Loucy (cell line): ENCODE results near the gene ASF1B.

Source experiments
- EZH2phosphoT487 ChIP-seq: fragments of 200-600 bp; IDR thresholded peaks from 2 replicates; pipeline ENCODE4 v1.6.1; 2018; ENCODE audit warnings: antibody characterized with exemption, mild to moderate bottlenecking, moderate library complexity, borderline replicate concordance
- TF ChIP-seq, protein P1 (sequence below): fragments of 200-600 bp; sonication (generic); conservative IDR thresholded peaks from 2 replicates; pipeline ENCODE4 v1.5.1; 2014; ENCODE audit warnings: mild to moderate bottlenecking, antibody characterized with exemption, low read length

DNA sequence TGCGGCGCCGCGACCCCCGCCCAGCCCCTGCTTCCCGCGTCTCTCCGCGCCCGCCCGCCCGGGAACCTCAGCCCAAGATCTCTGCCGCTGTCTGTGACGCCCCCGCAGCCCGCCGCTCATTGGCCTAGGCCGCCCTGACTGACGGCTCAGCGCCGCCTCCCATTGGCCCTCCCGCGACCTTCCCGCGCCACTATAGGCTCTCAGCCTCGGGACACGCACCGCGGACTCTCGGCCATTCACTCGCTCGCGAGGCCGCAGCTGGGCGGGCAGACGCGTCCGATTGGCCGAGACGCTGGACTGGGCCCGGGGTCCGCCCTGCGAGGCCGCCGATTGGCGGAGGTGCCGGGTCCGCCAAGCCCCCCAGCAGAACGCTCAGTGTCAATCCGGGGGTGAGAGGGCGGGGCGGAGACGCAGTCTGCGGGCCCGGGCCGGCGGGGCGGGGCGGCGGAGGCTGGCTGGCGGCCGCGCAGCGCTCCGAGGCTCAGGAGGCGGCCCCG is 18.7 kb downstream of the ASF1B start, which contains the start of gene PRKACA:
- TF ChIP-seq, protein P1, sequence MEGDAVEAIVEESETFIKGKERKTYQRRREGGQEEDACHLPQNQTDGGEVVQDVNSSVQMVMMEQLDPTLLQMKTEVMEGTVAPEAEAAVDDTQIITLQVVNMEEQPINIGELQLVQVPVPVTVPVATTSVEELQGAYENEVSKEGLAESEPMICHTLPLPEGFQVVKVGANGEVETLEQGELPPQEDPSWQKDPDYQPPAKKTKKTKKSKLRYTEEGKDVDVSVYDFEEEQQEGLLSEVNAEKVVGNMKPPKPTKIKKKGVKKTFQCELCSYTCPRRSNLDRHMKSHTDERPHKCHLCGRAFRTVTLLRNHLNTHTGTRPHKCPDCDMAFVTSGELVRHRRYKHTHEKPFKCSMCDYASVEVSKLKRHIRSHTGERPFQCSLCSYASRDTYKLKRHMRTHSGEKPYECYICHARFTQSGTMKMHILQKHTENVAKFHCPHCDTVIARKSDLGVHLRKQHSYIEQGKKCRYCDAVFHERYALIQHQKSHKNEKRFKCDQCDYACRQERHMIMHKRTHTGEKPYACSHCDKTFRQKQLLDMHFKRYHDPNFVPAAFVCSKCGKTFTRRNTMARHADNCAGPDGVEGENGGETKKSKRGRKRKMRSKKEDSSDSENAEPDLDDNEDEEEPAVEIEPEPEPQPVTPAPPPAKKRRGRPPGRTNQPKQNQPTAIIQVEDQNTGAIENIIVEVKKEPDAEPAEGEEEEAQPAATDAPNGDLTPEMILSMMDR: no peak
- TF ChIP-seq EZH2phosphoT487: no peak
